B cell (primary cell): ENCODE data around the gene ACSF2.

Experiments used
- EZH2 ChIP-seq: IDR thresholded peaks from 2 replicates; pipeline ENCODE4 v1.6.1; 2012; ENCODE audit warnings: borderline replicate concordance, low read depth, mild to moderate bottlenecking, moderate library complexity, low read length; ENCODE audit not compliant: insufficient read depth, poor library complexity, severe bottlenecking
- TF ChIP-seq, protein P1 (sequence below): fragments of 200-600 bp; IDR thresholded peaks from one replicate; pipeline ENCODE4 v1.8.0; 2022; ENCODE audit warnings: antibody characterized with exemption, mild to moderate bottlenecking

DNA sequence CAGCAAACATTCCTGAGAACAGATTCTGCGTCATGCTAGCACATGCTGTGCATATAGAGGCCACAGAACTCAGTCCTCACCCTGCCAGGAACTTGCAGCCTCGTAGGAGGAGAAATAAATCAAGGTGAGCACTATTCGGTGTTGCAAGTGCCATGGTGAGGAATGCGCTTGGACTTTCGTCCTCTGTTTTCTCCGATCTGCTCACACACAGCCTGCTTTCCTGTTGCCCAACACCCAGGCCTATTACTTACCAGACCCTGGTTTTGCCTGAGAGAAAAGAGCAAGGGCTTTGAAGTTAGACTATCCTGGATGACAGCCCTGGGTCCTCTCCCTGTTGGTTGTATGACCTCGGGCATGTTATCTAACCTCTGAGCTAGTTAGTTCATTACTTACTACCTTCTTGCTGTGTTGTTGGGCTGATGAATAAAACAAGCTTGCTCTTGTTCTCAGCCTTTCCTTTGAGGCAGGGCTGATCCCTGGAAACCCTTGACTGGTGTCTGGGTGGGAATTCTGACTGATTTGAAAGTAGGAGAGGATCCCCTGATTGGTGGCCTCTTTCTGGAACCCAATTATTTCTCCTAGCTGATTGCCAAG, 2.9 kb downstream of the ACSF2 start:
- TF ChIP-seq, protein P1, sequence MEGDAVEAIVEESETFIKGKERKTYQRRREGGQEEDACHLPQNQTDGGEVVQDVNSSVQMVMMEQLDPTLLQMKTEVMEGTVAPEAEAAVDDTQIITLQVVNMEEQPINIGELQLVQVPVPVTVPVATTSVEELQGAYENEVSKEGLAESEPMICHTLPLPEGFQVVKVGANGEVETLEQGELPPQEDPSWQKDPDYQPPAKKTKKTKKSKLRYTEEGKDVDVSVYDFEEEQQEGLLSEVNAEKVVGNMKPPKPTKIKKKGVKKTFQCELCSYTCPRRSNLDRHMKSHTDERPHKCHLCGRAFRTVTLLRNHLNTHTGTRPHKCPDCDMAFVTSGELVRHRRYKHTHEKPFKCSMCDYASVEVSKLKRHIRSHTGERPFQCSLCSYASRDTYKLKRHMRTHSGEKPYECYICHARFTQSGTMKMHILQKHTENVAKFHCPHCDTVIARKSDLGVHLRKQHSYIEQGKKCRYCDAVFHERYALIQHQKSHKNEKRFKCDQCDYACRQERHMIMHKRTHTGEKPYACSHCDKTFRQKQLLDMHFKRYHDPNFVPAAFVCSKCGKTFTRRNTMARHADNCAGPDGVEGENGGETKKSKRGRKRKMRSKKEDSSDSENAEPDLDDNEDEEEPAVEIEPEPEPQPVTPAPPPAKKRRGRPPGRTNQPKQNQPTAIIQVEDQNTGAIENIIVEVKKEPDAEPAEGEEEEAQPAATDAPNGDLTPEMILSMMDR = no peak
- no peak for TF ChIP-seq EZH2
